Stimulated activated CD8-positive, alpha-beta memory T cell treated with anti-CD3 and anti-CD28 coated beads, Interleukin-4, amount 100 ng/mL, for 4 hours (primary cell): ENCODE measurements around the gene CACNG4.

Source experiments
- DNase-seq, 2 donors: peaks; one replicate each; pipeline ENCODE4 v3.0.0-alpha.2; 2020; ENCODE audit warnings: low read depth in 2 of 2, low spot score in 1 of 2

The CACNG4 gene

DNA sequence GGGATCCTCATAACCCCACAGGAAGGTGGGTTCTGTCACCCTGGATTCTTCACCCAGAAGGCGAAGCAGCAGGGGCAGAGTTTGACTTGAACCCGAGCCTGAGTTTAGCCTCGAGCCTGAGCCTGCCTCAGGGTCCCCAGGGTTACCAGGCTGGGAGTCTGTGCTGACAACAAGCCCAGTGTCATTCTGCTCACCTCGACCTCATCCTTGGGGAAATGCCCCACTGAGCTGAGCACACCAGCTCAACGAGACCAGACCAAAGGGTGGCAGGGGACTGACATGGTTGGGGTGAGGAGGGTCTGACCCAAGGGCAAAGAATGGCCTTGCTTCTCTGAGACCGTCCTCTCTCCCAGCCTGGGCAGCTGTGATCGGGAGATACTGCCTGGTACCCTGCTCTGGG, 20.2 kb downstream of the CACNG4 start:
- DNase-seq, result no peak

DNA sequence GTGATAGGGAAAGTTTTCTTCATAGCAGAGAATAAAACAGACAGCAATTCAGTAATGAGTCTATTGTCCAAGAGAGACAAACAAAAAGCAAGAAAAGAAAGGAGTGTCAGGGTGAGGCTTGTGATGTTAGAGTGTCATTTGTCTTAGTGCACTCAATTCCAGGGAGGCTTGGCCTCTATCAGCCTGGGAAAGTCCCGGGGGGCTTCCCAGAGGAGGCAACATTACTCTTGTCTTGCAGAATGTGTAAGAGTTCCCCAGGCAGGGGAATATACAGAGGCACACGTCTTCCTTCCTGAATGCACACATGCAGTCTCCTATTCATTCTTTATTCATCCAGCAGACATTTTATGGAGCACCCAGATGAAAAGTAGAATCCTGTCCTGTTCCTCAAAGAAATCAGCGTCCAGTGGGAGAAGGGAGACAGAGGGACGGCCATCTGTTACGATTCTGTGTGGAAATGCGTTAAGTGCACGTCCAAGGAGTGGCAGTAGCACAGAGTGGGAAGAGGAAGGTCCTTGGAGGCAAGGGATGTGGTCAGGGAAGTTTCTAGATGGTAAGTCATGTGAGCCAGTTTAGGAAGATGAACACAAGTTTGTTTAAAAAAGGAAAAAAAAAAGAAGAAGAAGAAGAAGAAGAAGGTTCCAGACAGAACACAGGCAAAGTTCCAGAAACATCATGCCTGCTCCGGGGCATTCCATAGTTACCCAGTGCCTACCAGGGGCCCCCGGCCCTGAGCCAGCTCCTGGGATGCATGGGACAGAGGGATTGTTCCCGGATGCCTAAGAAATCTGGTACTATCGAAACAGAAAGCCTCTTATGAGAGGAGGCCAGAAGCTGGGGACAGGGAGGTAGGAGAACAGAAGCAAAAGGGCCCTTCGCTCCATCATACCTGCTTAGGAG, 21.1 kb downstream of the CACNG4 start:
- no peak for DNase-seq

DNA sequence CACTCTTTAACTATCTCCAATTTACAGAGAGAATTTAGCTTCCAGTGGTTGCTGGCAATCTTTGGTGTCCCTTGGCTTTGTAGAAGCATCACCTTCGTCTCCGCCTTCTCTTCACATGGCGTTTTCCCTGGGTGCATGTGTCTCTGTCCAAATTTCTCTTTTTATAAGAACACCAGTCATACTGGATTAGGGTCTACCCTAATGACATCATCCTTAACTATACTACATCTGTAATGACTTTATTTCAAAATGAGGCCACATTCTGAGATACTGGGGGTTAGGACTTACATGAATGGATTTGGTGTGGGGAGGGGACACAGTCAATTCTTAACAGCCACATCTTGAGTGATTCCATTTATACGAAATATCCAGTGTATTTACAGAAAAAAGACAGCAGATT, 22.2 kb downstream of the CACNG4 start:
- no peak for DNase-seq

DNA sequence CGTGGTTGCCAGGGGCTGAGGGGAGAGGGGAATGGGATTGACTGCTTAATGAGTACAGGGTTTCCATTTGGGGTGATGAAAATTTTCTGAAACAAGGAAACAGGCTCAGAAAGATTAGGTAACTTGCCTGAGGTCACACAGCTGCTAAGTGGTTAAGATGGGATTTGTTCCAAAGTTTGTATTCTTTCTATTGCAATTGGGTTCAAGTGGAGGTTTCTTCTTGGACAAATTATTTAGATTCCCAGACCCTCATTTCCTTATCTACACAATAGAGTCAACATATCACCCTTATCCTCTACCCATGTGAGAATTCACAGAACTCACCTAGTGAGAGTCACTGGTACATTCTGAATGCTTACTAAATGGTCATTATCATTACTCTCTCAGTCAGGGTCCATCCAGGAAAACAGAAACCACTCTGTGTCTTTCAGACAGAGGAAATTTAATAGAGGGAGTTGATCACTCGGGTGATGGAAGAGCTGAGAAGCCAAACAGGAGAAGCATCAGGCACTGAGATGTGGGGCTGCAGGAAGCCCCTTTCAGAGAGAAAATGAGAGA, 22.6 kb downstream of the CACNG4 start:
- no peak for DNase-seq

DNA sequence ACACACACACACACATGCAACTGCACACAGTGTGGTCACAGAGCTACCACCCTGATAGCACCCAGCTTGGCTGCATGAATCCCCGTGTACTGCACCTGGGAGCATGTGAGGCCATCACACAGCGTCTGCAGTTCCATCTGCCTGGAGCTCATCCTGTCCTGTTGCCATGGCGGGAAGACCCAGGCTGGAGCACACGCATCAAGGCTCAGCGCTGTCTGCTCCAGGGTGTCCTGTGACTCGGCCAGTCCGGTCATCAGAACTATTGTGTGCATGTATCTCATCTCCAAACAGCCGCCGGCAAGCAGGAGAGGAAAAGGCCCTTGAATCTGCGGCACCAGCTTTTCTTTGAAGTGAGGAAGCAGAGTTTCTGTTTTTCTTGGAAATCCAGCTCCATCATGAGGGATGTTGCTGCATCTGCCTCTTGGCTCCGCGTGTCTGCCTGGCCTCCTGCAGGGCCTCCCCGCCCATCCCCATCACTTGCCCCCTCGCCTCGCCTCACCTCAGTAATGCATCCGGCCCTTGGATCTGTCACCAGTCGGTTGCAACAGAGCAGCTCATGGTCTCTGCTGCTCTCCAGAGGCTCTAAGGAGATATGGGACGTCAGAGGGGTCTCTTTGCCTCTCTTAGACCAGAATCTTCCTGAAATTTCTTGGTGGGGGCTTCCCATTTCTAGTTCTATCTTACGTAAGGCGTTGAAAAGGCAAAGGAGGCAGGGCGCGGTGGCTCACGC, 23.7 kb downstream of the CACNG4 start:
- no peak for DNase-seq

DNA sequence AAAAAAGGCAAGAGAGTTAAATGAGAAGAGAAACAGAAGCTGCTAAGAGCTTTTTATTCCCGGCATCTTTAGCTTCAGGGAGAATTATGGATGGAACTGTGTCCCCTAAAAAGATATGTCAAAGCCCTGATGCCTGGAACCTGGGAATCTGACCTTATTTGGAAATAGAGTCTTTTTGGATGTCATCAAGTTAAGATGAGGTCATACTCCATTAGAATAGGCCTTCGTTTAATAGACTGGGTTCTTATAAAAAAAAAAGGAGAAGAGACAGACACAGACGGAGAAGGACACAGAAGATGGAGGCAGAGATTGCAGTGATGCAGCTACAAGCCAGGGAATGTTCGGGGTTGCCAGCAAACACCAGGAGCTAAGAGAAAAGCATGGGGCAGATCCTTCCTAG, 24.6 kb downstream of the CACNG4 start:
- DNase-seq, result no peak

DNA sequence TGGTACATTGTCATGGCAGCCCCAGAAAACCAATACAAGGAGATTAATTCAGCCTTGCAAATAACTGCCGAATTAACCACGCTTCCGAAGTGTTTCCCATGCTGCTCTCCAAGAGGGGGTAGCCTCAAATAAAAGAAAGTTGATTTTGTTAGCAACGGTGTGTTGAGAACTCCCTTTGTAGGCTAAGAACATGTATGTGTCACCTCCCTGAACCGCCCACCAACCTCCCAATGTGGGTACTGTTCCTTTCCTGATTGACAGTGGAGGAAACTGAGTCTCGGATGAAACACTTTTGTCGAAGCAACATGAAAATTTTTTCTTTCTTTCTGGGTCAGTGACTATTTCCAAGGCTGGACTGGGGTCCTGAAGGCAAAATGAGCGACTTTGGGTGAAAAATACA, 25.1 kb downstream of the CACNG4 start:
- no peak for DNase-seq

DNA sequence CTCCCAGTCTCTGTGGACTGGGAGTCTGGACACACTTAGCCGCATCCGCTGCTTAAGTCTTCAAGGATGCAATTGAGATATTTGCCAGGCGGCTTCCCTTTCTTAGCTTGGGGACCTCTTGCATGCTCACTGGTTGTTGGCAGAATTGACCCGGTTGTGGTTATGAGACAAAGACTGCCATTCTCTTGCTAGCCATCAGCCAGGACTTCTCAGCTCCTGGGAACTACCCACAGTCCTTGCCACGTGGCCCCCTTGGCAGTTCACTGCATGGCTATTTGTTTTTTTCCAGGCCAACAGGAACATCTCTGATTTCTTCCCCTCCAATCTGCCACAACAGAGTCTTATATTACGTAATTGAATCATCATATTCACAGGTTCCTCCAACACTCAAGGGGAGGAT, 25.5 kb downstream of the CACNG4 start:
- no peak for DNase-seq

DNA sequence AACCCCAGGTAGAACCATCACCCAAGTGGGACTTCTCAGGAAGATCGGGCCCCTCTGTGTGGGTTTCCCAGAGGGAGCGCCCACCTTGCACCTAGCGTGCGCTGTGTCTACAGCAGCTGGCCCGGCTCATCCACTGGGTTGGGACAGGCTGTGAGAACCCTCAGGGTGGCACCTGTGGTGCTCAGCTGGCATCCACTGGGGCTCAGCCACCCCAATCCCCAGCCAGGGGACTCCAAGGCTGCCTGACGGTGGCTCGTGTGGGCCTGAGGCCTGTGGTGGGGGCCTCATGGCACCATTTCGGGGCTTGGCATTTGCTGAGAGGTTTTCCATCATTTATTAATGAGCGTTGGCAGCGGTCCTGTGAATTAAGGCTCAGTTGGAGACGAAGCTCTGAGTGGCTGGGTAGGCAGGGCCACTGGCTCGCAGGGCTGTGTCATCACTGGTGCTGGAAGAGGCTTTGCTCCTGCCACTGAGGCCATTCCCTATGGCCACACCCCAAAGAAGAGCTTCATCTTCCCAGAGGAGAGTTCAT, 28.5 kb downstream of the CACNG4 start:
- no peak for DNase-seq

DNA sequence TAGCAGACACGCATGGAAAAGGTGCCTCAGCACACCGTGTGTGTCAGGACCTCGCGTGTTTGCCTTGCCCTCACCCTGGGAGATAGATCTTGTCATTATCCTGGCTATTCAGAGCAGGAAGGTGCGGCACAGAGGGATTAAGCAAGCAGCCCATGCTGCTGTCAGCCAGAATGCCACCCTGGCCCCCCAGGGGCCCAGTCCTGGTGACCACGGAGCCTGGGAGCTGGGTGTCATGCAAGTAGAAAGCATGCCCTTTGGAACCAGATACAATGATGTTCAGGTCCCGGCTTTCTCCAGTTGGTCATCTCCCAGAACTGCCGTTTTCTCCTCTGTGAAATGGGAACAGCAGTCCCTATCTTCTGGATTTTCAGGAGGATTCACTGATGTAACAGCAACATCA, 29.9 kb downstream of the CACNG4 start:
- DNase-seq, result no peak

DNA sequence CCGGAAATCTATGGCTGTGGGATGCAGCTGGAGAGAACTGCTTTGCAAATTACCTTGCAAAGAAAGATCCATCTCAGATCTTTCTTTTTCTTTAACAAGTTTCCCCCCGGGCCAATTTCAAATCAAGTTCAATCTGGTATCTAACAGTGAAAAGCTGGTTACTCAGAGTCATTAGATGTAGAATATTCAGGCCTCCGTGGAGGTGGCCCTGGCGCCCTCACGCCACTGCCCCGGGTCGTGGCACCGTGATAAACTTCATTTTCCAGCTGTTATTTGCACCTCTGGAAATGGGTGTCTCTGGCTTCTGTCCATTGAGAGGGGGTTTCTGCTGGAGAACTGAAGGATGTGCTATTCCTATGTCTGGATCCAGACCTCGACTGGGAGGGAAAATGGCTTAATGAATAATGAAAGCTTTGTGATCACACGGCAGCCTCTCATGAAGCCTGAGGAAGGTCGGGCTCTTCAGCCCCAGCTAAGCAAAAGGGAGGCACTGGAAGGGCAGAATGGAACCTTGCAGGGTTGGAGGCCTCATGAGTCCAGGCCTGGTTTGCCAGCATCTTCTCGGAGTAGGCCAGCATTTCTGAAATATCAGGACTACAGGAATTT, 30.5 kb downstream of the CACNG4 start:
- no peak for DNase-seq

DNA sequence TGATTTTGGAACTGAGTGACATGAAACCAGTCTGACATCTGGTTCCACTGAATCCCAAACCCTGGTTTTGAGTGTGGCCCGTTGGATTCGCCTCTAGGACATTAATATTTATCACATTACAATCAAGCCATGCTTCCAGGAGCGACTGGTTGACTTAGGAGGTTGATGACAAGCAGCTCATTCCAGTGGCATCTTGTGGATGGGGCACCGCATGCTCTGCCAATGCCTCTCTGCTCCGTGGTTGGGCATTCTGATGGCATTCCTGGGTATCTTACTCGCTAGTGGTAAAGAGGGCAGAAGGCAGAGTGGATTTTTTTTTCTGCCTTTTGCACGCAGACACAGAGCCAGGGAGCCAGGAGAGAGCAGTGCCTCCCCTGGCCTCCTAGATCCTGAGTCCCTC, 31.4 kb downstream of the CACNG4 start:
- no peak for DNase-seq

DNA sequence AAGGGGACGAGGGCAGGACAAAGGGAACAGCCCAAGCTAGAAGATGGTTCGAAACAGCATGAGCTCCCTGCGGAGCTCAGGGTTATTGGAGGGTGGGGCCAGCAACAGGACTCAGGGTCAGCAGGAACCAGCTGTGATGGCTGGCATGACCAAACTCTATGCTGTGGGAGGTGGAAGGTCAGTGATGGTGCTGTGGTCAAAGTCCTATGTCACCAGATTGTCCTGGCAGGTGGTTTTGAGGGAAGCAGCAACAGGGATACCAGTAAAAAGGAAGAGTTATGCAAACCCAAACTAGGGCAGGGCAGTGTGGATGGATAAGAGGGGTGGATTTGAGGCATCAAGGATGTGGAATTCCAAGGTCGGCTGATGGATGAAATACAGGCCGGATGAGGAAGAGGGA, 32.4 kb downstream of the CACNG4 start:
- no peak for DNase-seq

DNA sequence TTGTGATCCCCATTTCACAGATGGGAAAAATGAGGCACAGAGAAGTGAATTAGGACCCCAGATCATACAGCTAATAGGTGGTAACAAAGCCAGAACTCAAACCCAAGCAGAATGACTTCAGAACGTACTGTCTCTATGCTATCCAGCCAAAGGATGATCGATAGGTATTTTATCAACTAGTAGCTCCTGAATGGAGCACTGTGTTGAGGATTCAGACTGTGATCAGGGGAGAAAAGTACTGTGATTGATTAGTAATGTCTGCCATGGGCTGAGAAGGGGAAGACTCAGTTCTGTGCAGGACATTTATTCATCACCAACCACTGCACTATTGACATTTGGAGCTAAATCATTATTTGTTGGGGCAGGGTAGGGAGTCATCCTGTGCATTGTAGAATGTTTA, 38.7 kb downstream of the CACNG4 start:
- no peak for DNase-seq

DNA sequence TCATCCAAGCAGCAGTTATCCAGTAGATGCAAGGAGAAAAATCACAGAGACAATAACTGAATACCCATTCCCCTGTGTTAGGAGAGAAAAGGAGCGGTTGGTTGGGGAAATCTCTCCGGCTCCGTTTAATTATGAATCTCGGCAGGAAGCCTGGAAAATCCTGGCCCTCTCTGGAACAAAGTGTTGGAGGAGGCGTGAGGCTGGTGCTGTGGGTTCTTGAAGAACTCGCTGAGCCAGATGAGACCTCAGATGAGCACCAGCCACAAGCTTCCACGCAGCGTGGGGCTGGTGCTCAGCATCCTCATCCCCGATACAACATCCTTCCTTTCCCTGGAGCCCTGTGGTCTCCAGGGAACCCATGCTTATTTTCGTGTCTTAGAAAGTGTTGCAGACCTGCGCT, 39.7 kb downstream of the CACNG4 start:
- DNase-seq, result no peak

DNA sequence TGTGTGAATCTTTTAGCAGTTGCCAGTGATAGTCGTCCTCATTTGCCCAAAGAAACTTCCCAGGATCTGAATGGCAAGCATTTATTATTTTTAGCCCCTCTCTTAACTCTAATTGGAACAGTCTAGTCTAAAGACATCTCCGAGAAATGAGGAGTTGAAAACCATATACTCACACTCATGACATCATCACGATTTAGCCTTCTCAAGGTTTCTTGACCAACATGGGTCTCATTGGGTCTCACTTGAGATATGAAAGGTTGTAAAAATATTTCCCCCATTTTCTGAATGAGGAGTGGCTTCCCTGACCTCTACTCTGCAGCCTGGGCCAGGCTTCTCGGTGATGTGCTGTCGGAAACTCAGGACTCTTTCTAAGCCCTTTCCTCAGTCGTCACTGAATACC, 42.8 kb downstream of the CACNG4 start:
- DNase-seq, result no peak

DNA sequence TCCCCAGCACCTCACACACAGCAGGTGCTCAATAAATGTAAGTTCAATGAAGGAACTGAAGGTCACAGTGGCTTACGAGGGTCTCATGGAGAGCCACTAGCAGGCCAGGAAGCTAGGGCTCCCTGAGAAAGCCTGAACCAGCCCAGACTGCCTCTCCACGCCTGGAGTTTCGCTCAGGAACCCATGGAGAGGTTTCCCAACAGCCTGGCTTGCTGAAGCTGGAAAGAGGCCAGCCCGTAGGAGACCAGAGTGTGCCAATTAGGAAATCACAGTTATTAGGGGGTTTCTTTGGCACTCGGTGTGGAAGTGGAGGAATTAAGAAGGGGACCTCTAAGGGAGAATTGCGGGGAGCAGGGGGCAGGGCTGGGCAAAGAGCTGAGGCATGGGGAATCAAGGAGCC, 43.6 kb downstream of the CACNG4 start:
- no peak for DNase-seq

DNA sequence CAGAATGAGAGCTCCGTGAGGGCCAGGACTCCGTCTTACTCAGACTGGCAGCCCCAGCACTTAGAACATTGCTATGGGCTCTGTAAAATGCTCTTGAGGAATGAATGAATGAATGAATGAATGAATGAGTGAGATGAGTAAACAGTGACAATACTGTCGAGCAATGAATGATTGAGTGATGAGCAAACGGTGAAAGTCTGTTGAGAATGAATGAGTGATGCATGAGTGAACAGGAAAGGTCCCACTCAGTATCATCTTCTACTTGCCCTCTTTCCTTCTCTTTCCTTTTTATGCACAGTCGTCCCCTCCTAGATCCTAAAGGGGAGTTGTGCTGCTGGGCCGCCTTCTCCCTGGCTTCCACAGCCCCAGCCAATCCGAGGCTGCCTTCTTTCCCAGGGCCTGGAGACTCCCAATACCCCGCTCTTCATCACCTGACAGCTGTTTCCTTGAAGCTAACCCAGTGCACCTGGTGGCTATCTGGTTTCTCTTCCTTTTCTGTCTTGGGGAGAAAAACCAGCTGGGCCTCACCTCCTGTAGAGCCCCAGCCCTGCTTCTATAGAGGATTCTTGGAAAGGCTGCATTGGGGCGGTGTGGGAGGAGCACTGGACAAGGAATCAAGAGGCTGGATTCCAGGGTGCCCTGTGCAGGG, 47.1 kb downstream of the CACNG4 start:
- no peak for DNase-seq

DNA sequence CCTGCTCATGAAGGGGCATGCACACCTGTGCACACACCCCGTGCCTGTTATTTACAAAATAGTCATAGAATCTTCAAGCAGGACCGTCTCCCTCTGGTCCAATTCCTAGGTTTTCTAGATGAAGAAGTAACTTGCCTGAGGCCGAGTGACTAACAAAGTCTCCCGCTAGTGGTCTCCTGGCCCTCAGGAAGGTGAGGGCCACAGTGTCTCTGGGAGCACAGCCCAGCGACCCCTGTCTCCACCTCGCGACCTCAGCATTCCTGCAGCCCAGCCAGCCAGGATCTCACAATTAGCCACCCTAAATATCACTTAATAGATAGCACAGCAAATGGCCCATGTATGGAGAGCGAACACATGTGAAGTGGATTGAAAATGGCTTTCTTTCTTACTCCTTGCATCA, 49.4 kb downstream of the CACNG4 start:
- DNase-seq, result no peak

DNA sequence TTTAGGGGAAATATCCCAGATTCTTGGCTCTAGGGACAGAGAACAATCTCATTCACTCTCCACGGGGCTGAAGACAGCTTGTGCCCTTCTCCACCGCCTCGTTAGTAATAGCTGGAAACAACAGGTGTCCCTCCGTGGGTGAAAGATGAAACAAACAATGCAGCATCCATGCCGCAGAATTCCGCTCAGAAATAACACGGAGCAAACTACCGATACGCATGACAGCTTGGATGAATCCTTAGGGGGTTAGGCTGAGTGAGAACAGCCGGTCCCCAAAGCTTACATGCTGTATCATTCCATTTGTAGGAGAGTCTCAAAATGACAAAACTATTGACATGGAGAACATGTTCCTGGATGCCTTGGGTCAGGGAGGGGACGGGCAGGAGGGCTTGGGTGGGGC, 50.5 kb downstream of the CACNG4 start:
- DNase-seq, result no peak
